ENCODE results near the gene TMBIM1. TPM values are rescaled to one million over a fixed set of nuclear protein-coding genes. Genes with fewer than 3 reads are reported as not detected.

The TMBIM1 gene
- total and polyA plus RNA-seq, 2 donors (not counting 3 experiments of a cell fraction or from before 2014, with no cell fraction given) = 141 to 229 TPM

GRCh38 chr2:218313356-218313755, 21.1 kb upstream of the TMBIM1 start:
- no peaks in the 10 kb centered on the region for H3K9me1 ChIP-seq (replicated peaks; ENCODE audit: control insufficient read depth, extremely low read depth, insufficient read depth, low read length)
- FAIRE-seq (no peak), DNase-seq (ENCODE audit: low read depth, low spot score) (no peak)
- H4K20me1 ChIP-seq (replicated peaks; ENCODE audit: control insufficient read depth, extremely low read depth, insufficient read depth, low read length) = no peaks in the 10 kb centered on the region
- BruUV-seq (replicated peaks) = no TSS peak
- no peaks in the 10 kb centered on the region for H3K27me3 ChIP-seq (ENCODE audit: control insufficient read depth in 2 of 2, insufficient read depth in 2 of 2, low read length in 2 of 2)
- ChIA-PET POLR2A (no interaction called here), CTCF (no interaction called here)
- dilution Hi-C loops (cut with MboI; ENCODE audit: extremely low pct_ligation_motif_present, low sequenced_read_pairs) = no loop called here
- H3K4me2 ChIP-seq (ENCODE audit: insufficient read depth, low read length) = no peak overlapping the region
- H3K4me3 ChIP-seq (replicated peaks in 1 of 3; ENCODE audit: insufficient read depth in 1 of 3, low read depth in 1 of 3, low read length in 3 of 3) = no peak overlapping the region
- no peaks in the 10 kb centered on the region for H3K9me3 ChIP-seq (replicated peaks; ENCODE audit: control insufficient read depth, insufficient read depth, low read length)
- peaks cover 13% of the 10 kb centered on the region for H3K4me1 ChIP-seq (ENCODE audit: control insufficient read depth, extremely low read depth, insufficient read depth, low read length)
- TF ChIP-seq FOS (IDR thresholded peaks at IDR 0.05; ENCODE audit: borderline replicate concordance, insufficient read depth, low read length) (no peak), JUN (IDR thresholded peaks at IDR 0.05; ENCODE audit: borderline replicate concordance, insufficient read depth, insufficient read length, low read depth) (no peak), EZH2 (IDR thresholded peaks at IDR 0.05; ENCODE audit: borderline replicate concordance, low read depth, low read length, severe bottlenecking) (no peak), GATA2 (IDR thresholded peaks at IDR 0.05; ENCODE audit: insufficient read depth, insufficient read length, low read depth, low read length) (no peak), MYC (IDR thresholded peaks at IDR 0.05; ENCODE audit: low read depth, low read length) (no peak), CTCF (IDR thresholded peaks at IDR 0.05; ENCODE audit: extremely low read depth in 1 of 2, insufficient read depth in 1 of 2, low read depth in 1 of 2, low read length in 2 of 2) (no peak), POLR2AphosphoS5 (IDR thresholded peaks at IDR 0.05; ENCODE audit: insufficient read depth, low read depth, low read length) (no peak), MAX (IDR thresholded peaks at IDR 0.05; ENCODE audit: insufficient read depth, insufficient read length) (no peak), POLR2A (IDR thresholded peaks at IDR 0.05; ENCODE audit: low read depth, low read length) (no peak)
- H2AFZ ChIP-seq (ENCODE audit: low read depth, low read length) = no peak overlapping the region
- H3K27ac ChIP-seq (ENCODE audit: insufficient read depth, low read depth, low read length) = no peak overlapping the region
- H3K9ac ChIP-seq (replicated peaks; ENCODE audit: extremely low read depth, insufficient read depth, low read length) = no peak overlapping the region
- intact Hi-C loops (cut with micrococcal nuclease) = no loop called here
- H3K36me3 ChIP-seq (ENCODE audit: control insufficient read depth in 2 of 2, extremely low read depth in 1 of 2, insufficient read depth in 2 of 2, low read length in 2 of 2) = no peaks in the 10 kb centered on the region
- H3K79me2 ChIP-seq (ENCODE audit: control insufficient read depth, insufficient read depth, low read length) = no peaks in the 10 kb centered on the region
